K562 (cell line): ENCODE results near the gene STARD8. TPM values are rescaled to one million over a fixed set of nuclear protein-coding genes. Genes with fewer than 3 reads are reported as not detected.

Experiments
- ATAC-seq: fragments of 200-7000 bp; cut with Tn5 transposase; 3 replicates; pipeline ENCODE4 v1.9.1; 2020; ENCODE audit warnings: moderate library complexity
- BruUV-seq: library from RNA; stranded (reverse); fragments of 400-500 nt; replicated peaks from 2 replicates; lab custom pipeline; 2021; lab: Mats Ljungman, UMichigan
- CTCF ChIA-PET: fragments of 300-600 bp; formaldehyde crosslinking; extraction: SDS; loops from one replicate; lab custom pipeline; 2021; ENCODE audit warnings: low intra/inter-chr PET ratio; lab: Yijun Ruan, JAX
- POLR2A ChIA-PET: fragments of 300-600, 350-650 bp; sonication (Branson Sonifier 250); formaldehyde crosslinking; extraction: SDS; loops from one replicate; lab custom pipeline; 2021; ENCODE audit warnings: antibody characterized with exemption, inconsistent platforms; lab: Yijun Ruan, JAX
- DNase-seq, 4 experiments: peaks; one replicate each; pipeline versions ENCODE4 v3.0.0 to v3.0.0-alpha.2; 2011 to 2018; ENCODE audit warnings: low spot score in 3 of 4, mixed read lengths in 3 of 4; ENCODE audit errors: extremely low read depth in 1 of 4
- FAIRE-seq: peaks from 2 replicates; lab custom pipeline; 2011; peaks lifted over from hg19 to GRCh38; lab: Jason Lieb, UNC
- H2AFZ ChIP-seq: 2 replicates; pipeline ENCODE4 v1.6.0; 2011; ENCODE audit warnings: low read depth, low read length, control low read depth, inconsistent platforms
- H3K27ac ChIP-seq: fragments of 200-600 bp; 3 replicates; pipeline ENCODE4 v1.8.0; 2011; ENCODE audit warnings: low read depth, mild to moderate bottlenecking, control low read depth, inconsistent platforms, low read length, moderate library complexity, mixed read lengths; ENCODE audit errors: extremely low read depth
- H3K27me3 ChIP-seq, 2 experiments: fragments of 300-600 bp in 1 of 2; 2 replicates in 1 of 2; 3 replicates in 1 of 2; pipeline versions ENCODE4 v1.6.0 to v1.8.0; 2011; ENCODE audit warnings: inconsistent platforms in 2 of 2, low read length in 2 of 2, mild to moderate bottlenecking in 1 of 2, mixed read lengths in 1 of 2, moderate library complexity in 1 of 2; ENCODE audit not compliant: control insufficient read depth in 2 of 2, insufficient read depth in 2 of 2
- H3K36me3 ChIP-seq: fragments of 300-600 bp; 3 replicates; pipeline ENCODE4 v1.8.0; 2011; ENCODE audit warnings: mild to moderate bottlenecking, low read length, inconsistent platforms; ENCODE audit not compliant: control insufficient read depth, insufficient read depth
- H3K4me1 ChIP-seq, 2 experiments: fragments of 200-600 bp in 1 of 2; replicated peaks in 1 of 2; 2 replicates in 1 of 2; 3 replicates in 1 of 2; pipeline versions ENCODE4 v1.5.1 to v1.8.0; 2011; ENCODE audit warnings: inconsistent platforms in 2 of 2, low read length in 2 of 2, mild to moderate bottlenecking in 1 of 2, mixed read lengths in 1 of 2, moderate library complexity in 1 of 2; ENCODE audit not compliant: control insufficient read depth in 2 of 2, insufficient read depth in 2 of 2
- H3K4me2 ChIP-seq: 2 replicates; pipeline ENCODE4 v1.6.1; 2011; ENCODE audit warnings: low read length, control low read depth, inconsistent platforms, mixed read lengths; ENCODE audit not compliant: insufficient read depth
- H3K4me3 ChIP-seq: fragments of 200-600 bp; sonication (generic), shearing (Covaris generic); 2 replicates; pipeline ENCODE4 v1.5.1; 2016; ENCODE audit warnings: control low read depth, inconsistent platforms
- H3K79me2 ChIP-seq: fragments of 200-600 bp; 3 replicates; pipeline ENCODE4 v1.8.0; 2011; ENCODE audit warnings: low read length, inconsistent platforms; ENCODE audit not compliant: control insufficient read depth, insufficient read depth
- H3K9ac ChIP-seq, 2 experiments: 2 replicates each; pipeline versions ENCODE4 v1.6.0 to v1.6.1; 2011; ENCODE audit warnings: low read depth in 2 of 2, low read length in 2 of 2, control low read depth in 1 of 2, inconsistent platforms in 1 of 2, mild to moderate bottlenecking in 1 of 2, mixed read lengths in 1 of 2; ENCODE audit not compliant: insufficient read depth in 1 of 2
- H3K9me1 ChIP-seq: one replicate; pipeline ENCODE4 v1.6.0; 2011; ENCODE audit warnings: inconsistent platforms, mild to moderate bottlenecking, low read length, moderate library complexity; ENCODE audit not compliant: control insufficient read depth, insufficient read depth
- H3K9me3 ChIP-seq: replicated peaks from 2 replicates; pipeline ENCODE4 v1.5.1; 2011; ENCODE audit warnings: low read depth, low read length, inconsistent platforms; ENCODE audit not compliant: control insufficient read depth, insufficient read depth
- H4K20me1 ChIP-seq: replicated peaks from 2 replicates; pipeline ENCODE4 v1.6.1; 2011; ENCODE audit warnings: low read length, inconsistent platforms, mixed read lengths; ENCODE audit not compliant: control insufficient read depth, insufficient read depth
- E2F6 ChIP-seq, 2 experiments: IDR thresholded peaks; 2 replicates each; pipeline ENCODE4 v1.6.1; 2011; ENCODE audit warnings: borderline replicate concordance in 1 of 2, control low read depth in 1 of 2, low read depth in 1 of 2, low read length in 1 of 2, mild to moderate bottlenecking in 1 of 2, mixed read lengths in 1 of 2, moderate library complexity in 1 of 2; ENCODE audit not compliant: insufficient read depth in 1 of 2, insufficient read length in 1 of 2, poor library complexity in 1 of 2, severe bottlenecking in 1 of 2; ENCODE audit errors: extremely low read depth in 1 of 2
- MAFK ChIP-seq: IDR thresholded peaks from 2 replicates; pipeline ENCODE4 v1.6.1; 2011; ENCODE audit warnings: low read length, improper control_type of control experiment
- NFE2L1 ChIP-seq: fragments of 450-650 bp; IDR thresholded peaks from 2 replicates; pipeline ENCODE4 v1.6.1; 2016; ENCODE audit warnings: missing genetic modification characterization, low read depth, mild to moderate bottlenecking, missing compliant biosample characterization, moderate library complexity, borderline replicate concordance
- SFPQ ChIP-seq: fragments of 200-400 bp; formaldehyde crosslinking; IDR thresholded peaks from 2 replicates; pipeline ENCODE4 v1.6.1; 2017; ENCODE audit warnings: mild to moderate bottlenecking, low read depth, low read length, moderate library complexity
- WGBS: fragments of 100-300 bp; shearing (Covaris generic); methylation state at CpG from one replicate; pipeline ENCODE4 v1.1.6; 2016; ENCODE audit warnings: low coverage, mixed read lengths; ENCODE audit not compliant: insufficient coverage; ENCODE audit errors: missing lambda C conversion rate; 5-methylcytosine and 5-hydroxymethylcytosine counted together
- in situ Hi-C: fragments of 300-500 bp; cut with MboI; formaldehyde crosslinking; loops from 4 replicates; pipeline ENCODE4 v1.15.0; 2018; ENCODE audit warnings: inconsistent platforms, mixed read lengths
- intact Hi-C: fragments of 100-400 bp; cut with micrococcal nuclease; formaldehyde crosslinking; loops from 2 replicates; pipeline ENCODE4 v1.14.2; 2022
- polyA plus RNA-seq, 8 experiments: library from polyadenylated mRNA; depleted of rRNA in 4 of 8; stranded (reverse) in 5 of 8; unstranded in 3 of 8; fragments of >200 nt; fragmentation: Nextera tagmentation in 2 of 8; fragmentation: Illumina TruSeq in 1 of 8; extraction: Ambion mirVana in 2 of 8; extraction: Trizol in 1 of 8; gene quantifications; 2 replicates each; pipeline versions ENCODE4 v1.2.1 to v1.2.3, GENCODE V29; 2011 to 2014; ENCODE audit warnings: inconsistent platforms in 1 of 8, missing spikeins in 1 of 8
- total RNA-seq, 7 experiments: library from RNA; depleted of rRNA in 6 of 7; stranded (reverse); fragments of >200 nt in 6 of 7; fragmentation: Illumina TruSeq in 2 of 7; extraction: Trizol in 2 of 7; gene quantifications; 2 replicates each; pipeline versions ENCODE4 v1.2.1 to v1.2.3, GENCODE V29; 2011 to 2021; ENCODE audit warnings: low replicate concordance in 1 of 7

The STARD8 gene
- total and polyA plus RNA-seq, 9 of the 15 experiments (the other 6 are each of a cell fraction or from before 2014, with no cell fraction given) = 1.6 to 35.0 (median 15.9) TPM

DNA sequence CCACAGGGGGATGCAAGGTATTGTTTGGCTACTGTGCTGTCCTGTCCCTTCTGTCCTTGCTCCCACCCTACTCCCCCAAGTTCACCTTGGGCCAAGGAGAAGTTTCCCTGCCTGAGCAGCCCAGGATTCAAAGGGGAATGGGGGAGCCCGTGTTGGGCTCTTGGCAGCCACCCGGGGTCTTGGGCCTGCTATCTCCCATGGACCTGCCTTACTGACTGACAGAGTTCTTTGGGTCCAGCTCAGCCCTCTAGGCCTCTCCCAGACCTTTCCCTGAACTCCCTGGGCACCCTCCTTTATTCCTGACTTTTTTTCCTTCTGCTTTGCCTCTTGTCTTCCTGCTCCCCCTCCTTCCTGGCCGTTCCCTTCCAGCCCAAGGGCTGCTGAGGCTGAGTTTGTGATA is 67.4 kb downstream of the STARD8 start (continued):
- no peak for TF ChIP-seq SFPQ

- ChIA-PET CTCF (no interaction called here), POLR2A (interaction anchor here (0.6 kb wide), 1 partner anchor 15 kb away, joined by 3 read pairs; no protein-coding TSS in a partner anchor)
- WGBS = 61% methylated on average over 2 of the region's 13 CpGs
- TF ChIP-seq NFE2L1 (tag) = no peak
- no peak for TF ChIP-seq E2F6 (IDR thresholded peaks at IDR 0.05; ENCODE audit: borderline replicate concordance in 1 of 2, extremely low read depth in 1 of 2, insufficient read depth in 1 of 2, insufficient read length in 1 of 2, low read depth in 1 of 2, low read length in 1 of 2, poor library complexity in 1 of 2, severe bottlenecking in 1 of 2)
- TF ChIP-seq MAFK = no peak
- in situ Hi-C loops (no loop called here), intact Hi-C loops (no loop called here)
- Histone ChIP-seq H3K36me3 (peaks cover 89% of the 10 kb centered on the region; the same call in 2 of the 3 replicates), H3K9ac (no peak overlapping the region), H3K9me3 (no peaks in the 10 kb centered on the region), H3K27me3 (no peaks in the 10 kb centered on the region), H3K4me1 (0 out of 5 replicates have a peak, but pooled peaks cover 0 to 4% of the 10 kb centered on the region in 2 experiments), H3K27ac (no peak overlapping the region), H3K9me1 (no peaks in the 10 kb centered on the region), H3K79me2 (no peaks in the 10 kb centered on the region), H4K20me1 (peaks cover 13% of the 10 kb centered on the region), H3K4me3 (no peak overlapping the region), H3K4me2 (no peak overlapping the region), H2AFZ (no peak overlapping the region)
- no TSS peak for BruUV-seq
- FAIRE-seq = no peak
- ATAC-seq = no peak
- no peak for DNase-seq
Measured at GRCh38 chrX:68717196-68717595, 69.7 kb downstream of the STARD8 start.
